ENCODE measurements around the gene HIKESHI.

The HIKESHI gene

DNA sequence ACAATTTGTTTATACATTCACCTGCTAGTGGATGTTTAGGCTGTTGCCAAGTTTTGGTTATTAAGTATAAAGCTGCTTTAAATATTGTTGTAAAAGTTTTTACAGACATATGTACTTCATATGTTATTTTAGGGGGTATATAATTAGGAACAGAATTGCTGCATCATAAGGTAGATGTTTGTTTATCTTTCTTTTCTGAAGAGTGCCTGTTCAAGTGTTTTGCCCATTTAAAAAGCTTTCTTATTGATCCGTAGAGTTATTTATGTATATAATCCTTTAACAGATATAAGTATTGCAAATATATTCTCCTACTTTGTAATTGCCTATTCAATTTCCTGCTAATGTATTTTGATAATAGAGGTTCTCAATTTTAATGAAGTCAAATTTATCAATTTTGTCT is 61.4 kb downstream of the HIKESHI start:
- no peak for DNase-seq (ENCODE audit: low read depth)
- TF ChIP-seq, protein P1, sequence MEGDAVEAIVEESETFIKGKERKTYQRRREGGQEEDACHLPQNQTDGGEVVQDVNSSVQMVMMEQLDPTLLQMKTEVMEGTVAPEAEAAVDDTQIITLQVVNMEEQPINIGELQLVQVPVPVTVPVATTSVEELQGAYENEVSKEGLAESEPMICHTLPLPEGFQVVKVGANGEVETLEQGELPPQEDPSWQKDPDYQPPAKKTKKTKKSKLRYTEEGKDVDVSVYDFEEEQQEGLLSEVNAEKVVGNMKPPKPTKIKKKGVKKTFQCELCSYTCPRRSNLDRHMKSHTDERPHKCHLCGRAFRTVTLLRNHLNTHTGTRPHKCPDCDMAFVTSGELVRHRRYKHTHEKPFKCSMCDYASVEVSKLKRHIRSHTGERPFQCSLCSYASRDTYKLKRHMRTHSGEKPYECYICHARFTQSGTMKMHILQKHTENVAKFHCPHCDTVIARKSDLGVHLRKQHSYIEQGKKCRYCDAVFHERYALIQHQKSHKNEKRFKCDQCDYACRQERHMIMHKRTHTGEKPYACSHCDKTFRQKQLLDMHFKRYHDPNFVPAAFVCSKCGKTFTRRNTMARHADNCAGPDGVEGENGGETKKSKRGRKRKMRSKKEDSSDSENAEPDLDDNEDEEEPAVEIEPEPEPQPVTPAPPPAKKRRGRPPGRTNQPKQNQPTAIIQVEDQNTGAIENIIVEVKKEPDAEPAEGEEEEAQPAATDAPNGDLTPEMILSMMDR (conservative IDR thresholded peaks at IDR 0.05; ENCODE audit: low read depth, low read length) = no peak
- H3K4me3 ChIP-seq (ENCODE audit: low read length) = no peak overlapping the region

DNA sequence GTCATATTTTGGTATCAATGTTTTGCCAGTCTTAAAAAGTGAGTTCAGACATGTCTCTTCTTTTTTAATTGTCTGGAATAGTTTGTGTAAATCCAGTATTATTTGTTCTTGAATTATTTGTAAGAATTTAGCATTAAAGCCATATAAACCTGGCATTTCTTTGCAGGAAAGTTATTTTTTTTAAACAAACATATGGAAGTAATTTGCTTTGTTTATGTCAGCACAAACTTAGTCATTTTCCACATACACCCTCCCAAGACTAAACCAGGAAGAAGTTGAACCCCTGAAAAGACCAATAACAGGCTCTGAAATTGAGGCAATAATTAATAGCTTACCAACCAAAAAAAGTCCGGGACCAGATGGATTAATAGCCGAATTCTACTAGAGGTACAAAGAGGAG is 63.5 kb downstream of the HIKESHI start:
- TF ChIP-seq, protein P1 (conservative IDR thresholded peaks at IDR 0.05; ENCODE audit: low read depth, low read length) = no peak
- H3K4me3 ChIP-seq (ENCODE audit: low read length) = no peak overlapping the region
- DNase-seq (ENCODE audit: low read depth) = no peak

DNA sequence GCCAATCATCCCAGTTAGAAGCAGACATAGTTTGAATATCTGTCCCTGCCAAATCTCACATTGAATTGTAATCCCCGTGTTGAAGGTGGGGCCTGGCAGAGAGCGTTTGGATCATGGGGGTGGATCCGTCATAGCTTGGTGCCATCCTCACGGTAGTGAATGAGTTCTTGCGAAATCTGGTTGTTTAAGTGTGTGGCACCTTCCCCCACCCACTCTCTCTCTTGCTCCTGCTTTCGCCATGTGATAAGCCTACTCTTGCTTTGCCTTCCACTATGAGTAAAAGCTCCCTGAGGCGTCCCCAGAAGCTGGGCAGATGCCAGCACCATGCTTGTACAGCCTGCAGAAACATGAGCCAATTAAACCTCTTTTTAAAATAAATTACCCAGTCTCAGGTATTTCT is 67.6 kb downstream of the HIKESHI start:
- TF ChIP-seq, protein P1 (conservative IDR thresholded peaks at IDR 0.05; ENCODE audit: low read depth, low read length) = no peak
- no peak overlapping the region for H3K4me3 ChIP-seq (ENCODE audit: low read length)

DNA sequence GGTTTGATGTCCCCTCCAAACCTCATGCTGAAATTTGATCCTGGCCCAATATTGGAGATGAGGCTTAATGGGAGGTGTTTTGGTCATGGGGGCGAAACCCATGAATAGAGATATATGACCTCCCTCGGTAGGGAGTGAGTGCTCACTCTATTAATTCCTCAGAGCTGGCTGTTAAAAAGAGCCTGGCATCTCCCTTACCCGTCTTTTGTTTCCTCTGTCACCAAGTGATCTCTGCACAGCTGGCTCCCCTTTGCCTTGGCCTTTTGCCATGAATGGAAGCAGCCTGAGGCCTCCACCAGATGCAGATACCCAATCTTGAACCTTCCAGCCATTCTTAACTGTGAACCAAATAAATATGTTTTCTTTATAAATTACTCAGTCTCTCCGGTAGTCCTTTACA is 68.1 kb downstream of the HIKESHI start:
- no peak for DNase-seq (ENCODE audit: low read depth)
- TF ChIP-seq, protein P1 (conservative IDR thresholded peaks at IDR 0.05; ENCODE audit: low read depth, low read length) = no peak
- no peak overlapping the region for H3K4me3 ChIP-seq (ENCODE audit: low read length)

More for the DNA sequence above, 67.6 kb downstream of the HIKESHI start:
- DNase-seq (ENCODE audit: low read depth) = no peak

DNA sequence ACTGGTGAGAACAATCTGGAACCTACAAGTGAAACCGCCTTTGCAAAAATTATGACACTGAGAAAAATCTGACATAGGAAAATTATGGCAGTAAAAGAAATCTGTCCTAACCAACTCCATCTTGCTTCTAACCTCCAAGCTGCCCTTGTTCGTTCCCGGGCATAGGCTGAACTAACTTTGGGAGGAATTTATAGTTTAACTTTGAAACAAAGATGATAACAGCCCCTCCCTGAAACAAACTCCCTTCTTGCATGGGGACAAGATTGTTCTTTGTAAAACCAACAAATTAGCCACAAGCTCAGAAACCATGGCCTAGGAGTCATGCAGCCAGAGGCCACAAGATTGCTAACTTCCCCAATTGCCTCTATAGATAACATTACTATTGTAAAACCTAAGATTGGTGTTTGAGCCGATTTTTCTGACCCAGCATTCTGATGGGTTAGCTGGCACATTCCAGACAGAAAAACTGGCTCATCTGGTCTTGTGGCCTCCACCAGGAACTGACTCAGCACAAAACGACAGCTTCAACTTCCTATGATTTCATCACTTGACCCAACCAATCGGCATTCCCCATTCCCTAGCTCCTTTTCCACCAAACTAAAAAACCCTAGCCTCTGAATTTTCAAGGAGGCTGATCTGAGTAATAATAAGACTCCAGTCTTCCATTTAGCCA is 69.0 kb downstream of the HIKESHI start:
- H3K4me3 ChIP-seq (ENCODE audit: low read length) = no peak overlapping the region
- TF ChIP-seq, protein P1 (conservative IDR thresholded peaks at IDR 0.05; ENCODE audit: low read depth, low read length) = no peak
- no peak for DNase-seq (ENCODE audit: low read depth)

DNA sequence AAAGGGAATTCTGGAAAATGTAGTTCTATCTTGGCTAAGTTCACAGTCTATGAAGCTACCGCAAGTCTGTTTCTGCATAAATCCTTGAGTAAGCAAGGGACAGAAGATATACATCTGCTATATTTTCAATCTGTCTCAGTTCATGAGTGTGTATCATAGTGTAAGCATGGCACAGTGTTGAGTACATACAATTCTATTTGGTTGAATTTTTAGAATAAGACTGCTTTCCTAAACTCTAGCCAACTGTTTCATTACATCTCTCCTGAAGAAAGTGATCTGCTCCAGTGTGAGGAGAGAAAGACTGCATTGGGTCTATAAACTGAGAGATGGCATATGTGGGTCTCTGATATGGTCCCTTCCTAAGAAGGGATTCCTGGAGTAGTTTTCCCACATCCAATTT is 70.0 kb downstream of the HIKESHI start:
- DNase-seq (ENCODE audit: low read depth) = no peak
- TF ChIP-seq, protein P1 (conservative IDR thresholded peaks at IDR 0.05; ENCODE audit: low read depth, low read length) = no peak
- H3K4me3 ChIP-seq (ENCODE audit: low read length) = no peak overlapping the region

DNA sequence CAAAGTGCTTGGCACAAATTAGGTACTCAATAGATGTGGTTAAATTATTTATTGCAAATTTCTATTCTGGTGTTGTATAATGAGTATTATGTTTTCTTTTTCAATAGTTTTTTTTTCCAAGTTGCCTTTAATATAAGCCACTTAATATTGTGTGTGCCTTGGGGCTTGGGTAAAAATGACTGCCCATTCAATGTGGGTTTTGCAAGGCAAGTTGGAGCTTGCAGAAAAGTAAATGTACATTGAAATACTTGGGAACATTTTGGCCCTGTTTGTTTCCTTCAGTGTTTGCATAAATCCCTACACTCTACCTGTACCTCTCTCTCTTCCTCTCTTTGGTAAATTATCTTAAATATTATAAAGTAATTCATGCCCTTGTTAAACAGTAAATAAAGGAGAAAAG is 70.5 kb downstream of the HIKESHI start:
- TF ChIP-seq, protein P1 (conservative IDR thresholded peaks at IDR 0.05; ENCODE audit: low read depth, low read length) = no peak
- H3K4me3 ChIP-seq (ENCODE audit: low read length) = no peak overlapping the region
- no peak for DNase-seq (ENCODE audit: low read depth)

Measured in retinal pigment epithelial cell (primary cell).